ENCODE measurements around the gene ADCYAP1R1.

ADCYAP1R1 gene

DNA sequence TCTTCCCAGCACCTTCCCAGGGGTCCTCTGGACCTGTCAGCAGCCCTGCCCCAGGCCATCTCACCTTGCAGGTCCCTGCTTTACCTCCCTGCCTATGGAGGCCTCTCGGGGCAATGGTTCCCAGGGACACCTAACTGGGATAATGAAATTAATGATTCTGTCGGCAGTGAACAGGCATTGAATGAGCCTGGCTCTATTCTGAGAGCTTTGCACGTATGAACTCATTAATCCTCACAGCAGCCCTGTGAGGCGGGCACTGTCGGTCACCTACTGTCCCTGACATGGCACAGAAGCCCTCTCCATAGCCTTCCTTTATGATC lies 22.9 kb downstream of the ADCYAP1R1 start:
- no peak overlapping the region for H3K4me3 ChIP-seq (ENCODE audit: low read length, poor library complexity, severe bottlenecking)
- H3K9me3 ChIP-seq (ENCODE audit: insufficient read depth, low read depth, low read length), result no peaks in the 10 kb centered on the region
- H3K9ac ChIP-seq (ENCODE audit: low read depth, low read length, poor library complexity, severe bottlenecking), result no peak overlapping the region
- no peaks in the 10 kb centered on the region for H3K36me3 ChIP-seq (ENCODE audit: insufficient read depth, low read length)
- H3F3A ChIP-seq (ENCODE audit: low read depth), result no peaks in the 10 kb centered on the region
- H3K4me2 ChIP-seq (ENCODE audit: low read depth, low read length, poor library complexity, severe bottlenecking), result no peak overlapping the region
- no peaks in the 10 kb centered on the region for H4K20me1 ChIP-seq (ENCODE audit: insufficient read depth, low read length, poor library complexity, severe bottlenecking)
- TF ChIP-seq, protein P1, sequence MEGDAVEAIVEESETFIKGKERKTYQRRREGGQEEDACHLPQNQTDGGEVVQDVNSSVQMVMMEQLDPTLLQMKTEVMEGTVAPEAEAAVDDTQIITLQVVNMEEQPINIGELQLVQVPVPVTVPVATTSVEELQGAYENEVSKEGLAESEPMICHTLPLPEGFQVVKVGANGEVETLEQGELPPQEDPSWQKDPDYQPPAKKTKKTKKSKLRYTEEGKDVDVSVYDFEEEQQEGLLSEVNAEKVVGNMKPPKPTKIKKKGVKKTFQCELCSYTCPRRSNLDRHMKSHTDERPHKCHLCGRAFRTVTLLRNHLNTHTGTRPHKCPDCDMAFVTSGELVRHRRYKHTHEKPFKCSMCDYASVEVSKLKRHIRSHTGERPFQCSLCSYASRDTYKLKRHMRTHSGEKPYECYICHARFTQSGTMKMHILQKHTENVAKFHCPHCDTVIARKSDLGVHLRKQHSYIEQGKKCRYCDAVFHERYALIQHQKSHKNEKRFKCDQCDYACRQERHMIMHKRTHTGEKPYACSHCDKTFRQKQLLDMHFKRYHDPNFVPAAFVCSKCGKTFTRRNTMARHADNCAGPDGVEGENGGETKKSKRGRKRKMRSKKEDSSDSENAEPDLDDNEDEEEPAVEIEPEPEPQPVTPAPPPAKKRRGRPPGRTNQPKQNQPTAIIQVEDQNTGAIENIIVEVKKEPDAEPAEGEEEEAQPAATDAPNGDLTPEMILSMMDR (conservative IDR thresholded peaks at IDR 0.05; ENCODE audit: low read length), result no peak
- TF ChIP-seq EZH2phosphoT487 (IDR thresholded peaks at IDR 0.05; ENCODE audit: borderline replicate concordance), result no peak
- no peak overlapping the region for H2AFZ ChIP-seq (ENCODE audit: low read length)
- no peaks in the 10 kb centered on the region for H3K27me3 ChIP-seq (ENCODE audit: insufficient read depth, low read length, poor library complexity, severe bottlenecking)
- H3K4me1 ChIP-seq (ENCODE audit: insufficient read depth, low read length, poor library complexity, severe bottlenecking), result no peaks in the 10 kb centered on the region
- H3K79me2 ChIP-seq (ENCODE audit: insufficient read depth, low read length), result no peaks in the 10 kb centered on the region
- H3K9me2 ChIP-seq (replicated peaks; ENCODE audit: low read depth, low read length), result no peaks in the 10 kb centered on the region

- Histone ChIP-seq H2AFZ (ENCODE audit: low read length) (no peak overlapping the region), H3K36me3 (ENCODE audit: insufficient read depth, low read length) (no peaks in the 10 kb centered on the region), H3K79me2 (ENCODE audit: insufficient read depth, low read length) (no peaks in the 10 kb centered on the region), H3F3A (ENCODE audit: low read depth) (no peaks in the 10 kb centered on the region), H4K20me1 (ENCODE audit: insufficient read depth, low read length, poor library complexity, severe bottlenecking) (no peaks in the 10 kb centered on the region), H3K4me1 (ENCODE audit: insufficient read depth, low read length, poor library complexity, severe bottlenecking) (no peaks in the 10 kb centered on the region), H3K4me2 (ENCODE audit: low read depth, low read length, poor library complexity, severe bottlenecking) (no peak overlapping the region), H3K9me2 (replicated peaks; ENCODE audit: low read depth, low read length) (no peaks in the 10 kb centered on the region), H3K9me3 (ENCODE audit: insufficient read depth, low read depth, low read length) (no peaks in the 10 kb centered on the region), H3K27me3 (ENCODE audit: insufficient read depth, low read length, poor library complexity, severe bottlenecking) (no peaks in the 10 kb centered on the region), H3K4me3 (ENCODE audit: low read length, poor library complexity, severe bottlenecking) (no peak overlapping the region), H3K9ac (ENCODE audit: low read depth, low read length, poor library complexity, severe bottlenecking) (no peak overlapping the region)
- TF ChIP-seq, protein P1 (conservative IDR thresholded peaks at IDR 0.05; ENCODE audit: low read length), result no peak
- TF ChIP-seq EZH2phosphoT487 (IDR thresholded peaks at IDR 0.05; ENCODE audit: borderline replicate concordance), result no peak
Observed at GRCh38 chr7:31076051-31076450, 23.9 kb downstream of the ADCYAP1R1 start.

DNA sequence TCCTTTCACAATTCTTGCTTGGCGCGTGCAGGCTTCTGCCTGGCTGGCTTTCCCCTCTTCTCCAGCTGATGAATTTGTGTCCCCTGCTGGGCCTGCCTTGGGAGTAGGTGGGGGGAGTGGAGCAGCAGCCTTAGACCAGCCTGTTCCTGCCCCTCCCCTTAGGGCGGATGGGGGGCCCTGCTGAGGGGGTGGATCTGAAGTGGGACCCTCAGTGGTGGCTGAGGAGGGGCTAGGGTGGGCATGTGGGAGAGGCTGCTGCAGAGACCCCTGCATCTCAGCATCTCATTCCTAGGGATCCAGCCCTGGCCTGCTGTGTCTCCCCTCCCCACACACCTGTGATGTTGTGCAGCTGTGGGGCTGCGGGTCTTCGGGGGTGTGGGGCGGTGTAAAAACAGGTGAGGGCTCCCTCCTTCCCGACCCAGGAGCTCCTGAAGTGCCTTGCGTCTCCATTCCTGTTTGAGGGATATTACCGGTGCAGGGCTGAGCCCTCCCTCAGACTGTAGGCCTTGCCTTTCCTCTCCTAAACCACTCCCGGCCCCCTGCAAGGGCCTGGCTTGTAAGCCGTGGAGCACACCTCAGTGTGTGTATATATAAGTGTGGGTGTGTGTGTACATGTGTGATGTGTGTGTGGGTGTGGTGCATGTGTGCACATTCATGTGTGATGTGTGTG lies 24.7 kb downstream of the ADCYAP1R1 start:
- Histone ChIP-seq H3K4me1 (ENCODE audit: insufficient read depth, low read length, poor library complexity, severe bottlenecking) (no peaks in the 10 kb centered on the region), H3K27me3 (ENCODE audit: insufficient read depth, low read length, poor library complexity, severe bottlenecking) (no peaks in the 10 kb centered on the region)
- TF ChIP-seq, protein P1 (conservative IDR thresholded peaks at IDR 0.05; ENCODE audit: low read length), result no peak
- TF ChIP-seq EZH2phosphoT487 (IDR thresholded peaks at IDR 0.05; ENCODE audit: borderline replicate concordance), result no peak

More for the DNA sequence above, 24.7 kb downstream of the ADCYAP1R1 start:
- Histone ChIP-seq H3K36me3 (ENCODE audit: insufficient read depth, low read length) (no peaks in the 10 kb centered on the region), H3K9me2 (replicated peaks; ENCODE audit: low read depth, low read length) (no peaks in the 10 kb centered on the region), H3F3A (ENCODE audit: low read depth) (no peaks in the 10 kb centered on the region), H2AFZ (ENCODE audit: low read length) (no peak overlapping the region), H3K79me2 (ENCODE audit: insufficient read depth, low read length) (no peaks in the 10 kb centered on the region), H3K4me3 (ENCODE audit: low read length, poor library complexity, severe bottlenecking) (no peak overlapping the region), H4K20me1 (ENCODE audit: insufficient read depth, low read length, poor library complexity, severe bottlenecking) (no peaks in the 10 kb centered on the region), H3K9ac (ENCODE audit: low read depth, low read length, poor library complexity, severe bottlenecking) (no peak overlapping the region), H3K9me3 (ENCODE audit: insufficient read depth, low read depth, low read length) (no peaks in the 10 kb centered on the region), H3K4me2 (ENCODE audit: low read depth, low read length, poor library complexity, severe bottlenecking) (no peak overlapping the region)
